ELF-1 (cell line): ENCODE results near the gene SMIM13.
"Not testable (repeated sequence)": the region's sequence is repeated elsewhere in the genome, so short reads cannot be mapped to it uniquely, and the experiment has no call there.

Experiments
- DNase-seq: peaks from one replicate; pipeline ENCODE4 v3.0.0-alpha.2; 2016; ENCODE audit warnings: low read depth, low spot score

The SMIM13 gene

GRCh38 chr6:11083956-11084355 lies 9.7 kb upstream of the SMIM13 start:
- no peak for DNase-seq

- DNase-seq: no peak
Observed at GRCh38 chr6:11085758-11086435, 7.7 kb upstream of the SMIM13 start.

- peak; percentile 32 for DNase-seq
Observed at GRCh38 chr6:11087141-11087812, 6.4 kb upstream of the SMIM13 start.

GRCh38 chr6:11089695-11090094 lies 3.9 kb upstream of the SMIM13 start:
- no peak for DNase-seq

GRCh38 chr6:11091141-11091540 lies 2.5 kb upstream of the SMIM13 start:
- not testable (repeated sequence) for DNase-seq

GRCh38 chr6:11092668-11093375 lies 812 bp upstream of the SMIM13 start:
- DNase-seq: no peak

GRCh38 chr6:11093376-11093625 lies 333 bp upstream of the SMIM13 start:
- DNase-seq: no peak

GRCh38 chr6:11094411-11094851 lies 797 bp downstream of the SMIM13 start:
- peak; percentile 77 for DNase-seq

GRCh38 chr6:11094941-11095340 lies 1.3 kb downstream of the SMIM13 start:
- DNase-seq: no peak

GRCh38 chr6:11096109-11096508 lies 2.5 kb downstream of the SMIM13 start:
- DNase-seq: peak; percentile 38

GRCh38 chr6:11097476-11097875 lies 3.8 kb downstream of the SMIM13 start:
- DNase-seq: no peak

- DNase-seq: no peak
Observed at GRCh38 chr6:11098004-11098403, 4.4 kb downstream of the SMIM13 start.

- no peak for DNase-seq
Observed at GRCh38 chr6:11101417-11101816, 7.8 kb downstream of the SMIM13 start.

- no peak for DNase-seq
Observed at GRCh38 chr6:11103065-11103464, 9.4 kb downstream of the SMIM13 start.

- DNase-seq: no peak
Observed at GRCh38 chr6:11108726-11109125, 15.1 kb downstream of the SMIM13 start.

- DNase-seq: no peak
Observed at GRCh38 chr6:11110921-11111768, 17.5 kb downstream of the SMIM13 start, which contains the start of gene ERVFRD-1. Gene ERVFRD-1 (minus strand): TSS chr6:11111725. CDS start chr6:11105310, 6,415 bp downstream.

- DNase-seq: peak; percentile 56
Observed at GRCh38 chr6:11111769-11112437, 18.3 kb downstream of the SMIM13 start.

- DNase-seq: no peak
Observed at GRCh38 chr6:11113038-11113437, 19.4 kb downstream of the SMIM13 start.

- not testable (repeated sequence) for DNase-seq
Observed at GRCh38 chr6:11115808-11116536, 22.3 kb downstream of the SMIM13 start.

- DNase-seq: no peak
Observed at GRCh38 chr6:11120271-11121005, 26.8 kb downstream of the SMIM13 start.
